Dendritic cell treated with granulocyte-macrophage colony-stimulating factor and Interleukin-4, amounts not matched to agents 40 ng/mL and 50 ng/mL, for 4 days (primary cell): Measurements from ENCODE around the gene RAMAC.
"Not testable (repeated sequence)": the region's sequence is repeated elsewhere in the genome, so short reads cannot be mapped to it uniquely, and the experiment has no call there.

Source experiments
- H3K27ac Mint-ChIP-seq: one replicate; pipeline ENCODE4 v1.8.0; 2022; ENCODE audit warnings: mild to moderate bottlenecking, mixed read lengths
- H3K27me3 Mint-ChIP-seq: one replicate; pipeline ENCODE4 v1.8.0; 2022; ENCODE audit warnings: mild to moderate bottlenecking, mixed read lengths
- H3K36me3 Mint-ChIP-seq: one replicate; pipeline ENCODE4 v1.8.0; 2022; ENCODE audit warnings: low read depth, mixed read lengths
- H3K4me1 Mint-ChIP-seq: one replicate; pipeline ENCODE4 v1.8.0; 2022; ENCODE audit warnings: low read depth, mixed read lengths
- H3K4me3 Mint-ChIP-seq: one replicate; pipeline ENCODE4 v1.8.0; 2022; ENCODE audit warnings: mild to moderate bottlenecking, moderate library complexity, mixed read lengths
- H3K9me3 Mint-ChIP-seq: one replicate; pipeline ENCODE4 v1.8.0; 2022; ENCODE audit warnings: mixed read lengths
- intact Hi-C: fragments of 100-400 bp; cut with micrococcal nuclease; formaldehyde crosslinking; loops from one replicate; pipeline ENCODE4 v1.15.0; 2022

The RAMAC gene

GRCh38 chr15:82985688-82986441 is at the start of gene RAMAC:
TSS of gene RAMAC (plus strand) at chr15:82986210. CDS start at chr15:82989019, 2,809 bp downstream.
- intact Hi-C loops, result loop anchor here (5.0 kb wide), 4 partner anchors 34 to 174 kb away; partner anchors contain the start of gene HOMER2
- Mint-ChIP-seq H3K4me3 (peak within 1 kb of the TSS; percentile 94), H3K27ac (peak within 1 kb of the TSS; percentile 95), H3K27me3 (no peaks in the 10 kb centered on the region), H3K4me1 (peaks cover 20% of the 10 kb centered on the region), H3K36me3 (peaks cover 51% of the 10 kb centered on the region), H3K9me3 (no peaks in the 10 kb centered on the region)

- intact Hi-C loops, result no loop called here
- peaks cover 73% of the 10 kb centered on the region for H3K36me3 Mint-ChIP-seq
- H3K4me3 Mint-ChIP-seq, result no peak overlapping the region
- peaks cover 84% of the 10 kb centered on the region for H3K4me1 Mint-ChIP-seq
- H3K27ac Mint-ChIP-seq, result no peak overlapping the region
- no peaks in the 10 kb centered on the region for H3K27me3 Mint-ChIP-seq
- no peaks in the 10 kb centered on the region for H3K9me3 Mint-ChIP-seq
Measured at GRCh38 chr15:82936966-82937711, 48.9 kb upstream of the RAMAC start.

DNA sequence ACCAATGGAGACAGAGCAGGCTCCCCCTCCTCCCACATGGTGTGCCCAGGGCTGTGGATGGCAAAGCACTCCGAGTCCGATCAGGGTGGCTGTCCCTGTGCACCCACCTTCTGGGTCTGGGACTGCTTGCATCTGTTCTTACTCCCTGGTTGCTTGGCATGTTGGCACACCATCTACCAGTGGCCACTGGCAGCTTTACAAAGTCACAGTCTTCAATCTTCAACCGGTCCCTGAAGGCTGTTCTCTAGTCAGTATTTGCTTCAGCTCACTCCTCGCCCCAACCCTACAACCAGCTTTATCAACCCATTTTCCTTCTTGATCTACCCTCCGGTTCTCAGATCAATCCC is 48.3 kb upstream of the RAMAC start:
- H3K4me3 Mint-ChIP-seq, result no peak overlapping the region
- peaks cover 77% of the 10 kb centered on the region for H3K36me3 Mint-ChIP-seq
- no peaks in the 10 kb centered on the region for H3K27me3 Mint-ChIP-seq
- intact Hi-C loops, result no loop called here
- peaks cover 85% of the 10 kb centered on the region for H3K4me1 Mint-ChIP-seq
- no peak overlapping the region for H3K27ac Mint-ChIP-seq
- no peaks in the 10 kb centered on the region for H3K9me3 Mint-ChIP-seq

GRCh38 chr15:82939678-82940077 is 46.3 kb upstream of the RAMAC start:
- H3K27ac Mint-ChIP-seq, intact Hi-C loops, H3K9me3 Mint-ChIP-seq, H3K4me3 Mint-ChIP-seq, H3K27me3 Mint-ChIP-seq: not testable (repeated sequence)
- H3K4me1 Mint-ChIP-seq, result peaks cover 83% of the 10 kb centered on the region
- H3K36me3 Mint-ChIP-seq, result peaks cover 67% of the 10 kb centered on the region

GRCh38 chr15:82942691-82943090 is 43.3 kb upstream of the RAMAC start:
- no peak overlapping the region for H3K4me3 Mint-ChIP-seq
- H3K27ac Mint-ChIP-seq, result no peak overlapping the region
- no peaks in the 10 kb centered on the region for H3K9me3 Mint-ChIP-seq
- no peaks in the 10 kb centered on the region for H3K27me3 Mint-ChIP-seq
- intact Hi-C loops, result no loop called here
- peaks cover 81% of the 10 kb centered on the region for H3K4me1 Mint-ChIP-seq
- H3K36me3 Mint-ChIP-seq, result peaks cover 56% of the 10 kb centered on the region

GRCh38 chr15:82943176-82943575 is 42.8 kb upstream of the RAMAC start:
- Mint-ChIP-seq H3K27me3 (no peaks in the 10 kb centered on the region), H3K9me3 (no peaks in the 10 kb centered on the region), H3K4me1 (peaks cover 80% of the 10 kb centered on the region), H3K4me3 (no peak overlapping the region), H3K36me3 (peaks cover 51% of the 10 kb centered on the region), H3K27ac (peak overlapping the region; percentile 26)
- intact Hi-C loops, result no loop called here

GRCh38 chr15:82944056-82944455 is 42.0 kb upstream of the RAMAC start:
- Mint-ChIP-seq H3K9me3 (no peaks in the 10 kb centered on the region), H3K4me1 (peaks cover 71% of the 10 kb centered on the region), H3K4me3 (no peak overlapping the region), H3K36me3 (peaks cover 42% of the 10 kb centered on the region), H3K27me3 (no peaks in the 10 kb centered on the region), H3K27ac (no peak overlapping the region)
- intact Hi-C loops, result no loop called here

GRCh38 chr15:82944821-82945220 is 41.2 kb upstream of the RAMAC start:
- H3K4me1 Mint-ChIP-seq, result peaks cover 68% of the 10 kb centered on the region
- H3K27ac Mint-ChIP-seq, result peak overlapping the region; percentile 11
- no peaks in the 10 kb centered on the region for H3K9me3 Mint-ChIP-seq
- intact Hi-C loops, result no loop called here
- H3K27me3 Mint-ChIP-seq, result no peaks in the 10 kb centered on the region
- H3K4me3 Mint-ChIP-seq, result peak overlapping the region; percentile 18
- H3K36me3 Mint-ChIP-seq, result peaks cover 35% of the 10 kb centered on the region

DNA sequence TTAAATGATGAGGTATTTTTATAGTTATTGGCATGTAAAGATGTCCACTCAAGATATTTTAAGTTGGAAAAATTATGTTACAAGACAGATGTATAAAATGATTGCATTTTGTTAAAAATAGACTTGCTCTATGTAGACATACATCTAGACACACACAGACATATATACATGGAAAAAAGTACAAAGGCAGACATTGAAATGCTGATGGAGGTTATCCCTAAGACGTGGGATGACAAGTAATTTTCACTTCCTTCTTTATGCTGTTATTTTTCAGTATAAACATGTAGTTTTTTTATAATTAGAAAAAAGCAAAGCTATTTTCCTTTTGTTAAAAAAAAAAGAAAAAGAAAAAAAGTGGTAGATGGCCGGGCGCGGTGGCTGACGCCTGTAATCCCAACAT is 40.7 kb upstream of the RAMAC start:
- H3K4me3 Mint-ChIP-seq, result peak overlapping the region; percentile 64
- peaks cover 66% of the 10 kb centered on the region for H3K4me1 Mint-ChIP-seq
- no peaks in the 10 kb centered on the region for H3K27me3 Mint-ChIP-seq
- peak overlapping the region; percentile 81 for H3K27ac Mint-ChIP-seq
- intact Hi-C loops, result no loop called here
- H3K36me3 Mint-ChIP-seq, result peaks cover 30% of the 10 kb centered on the region
- no peaks in the 10 kb centered on the region for H3K9me3 Mint-ChIP-seq

DNA sequence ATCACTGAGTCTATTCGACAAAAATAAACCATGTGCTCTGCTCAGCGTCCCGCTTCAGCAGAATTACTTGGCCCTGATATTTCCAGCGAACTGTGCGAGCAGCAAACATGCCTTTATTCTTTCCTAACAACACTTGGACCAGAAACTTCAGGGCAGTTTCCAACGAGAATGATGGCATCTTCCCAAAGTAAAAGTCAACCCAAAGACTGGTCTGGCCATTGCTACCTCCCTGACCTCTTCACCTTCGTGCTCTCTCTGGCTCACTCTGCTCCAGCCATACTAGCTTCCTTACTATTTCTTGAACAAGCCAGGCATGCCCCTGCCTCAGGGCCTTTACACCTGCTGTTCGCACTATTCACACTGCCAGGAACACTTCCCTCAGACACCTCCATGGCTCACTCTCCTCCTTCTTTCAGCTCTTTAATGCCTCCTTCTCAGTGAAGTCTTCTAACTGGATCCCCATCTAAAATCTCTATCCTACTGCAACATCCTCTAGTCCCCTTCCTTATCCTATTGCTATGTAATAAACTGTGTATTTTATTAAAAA is 39.8 kb upstream of the RAMAC start:
- Mint-ChIP-seq H3K4me3 (peak overlapping the region; percentile 64), H3K27me3 (no peaks in the 10 kb centered on the region), H3K27ac (peak overlapping the region; percentile 81), H3K36me3 (peaks cover 21% of the 10 kb centered on the region), H3K4me1 (peaks cover 57% of the 10 kb centered on the region), H3K9me3 (no peaks in the 10 kb centered on the region)
- intact Hi-C loops, result no loop called here

GRCh38 chr15:82950295-82950694 is 35.7 kb upstream of the RAMAC start:
- Mint-ChIP-seq H3K9me3 (no peaks in the 10 kb centered on the region), H3K4me3 (no peak overlapping the region), H3K36me3 (no peaks in the 10 kb centered on the region), H3K27ac (no peak overlapping the region), H3K4me1 (peaks cover 25% of the 10 kb centered on the region), H3K27me3 (peaks cover 11% of the 10 kb centered on the region)
- intact Hi-C loops, result loop anchor here (5.0 to 10.0 kb wide), 2 partner anchors 37 to 45 kb away; partner anchors contain the start of gene RAMAC

DNA sequence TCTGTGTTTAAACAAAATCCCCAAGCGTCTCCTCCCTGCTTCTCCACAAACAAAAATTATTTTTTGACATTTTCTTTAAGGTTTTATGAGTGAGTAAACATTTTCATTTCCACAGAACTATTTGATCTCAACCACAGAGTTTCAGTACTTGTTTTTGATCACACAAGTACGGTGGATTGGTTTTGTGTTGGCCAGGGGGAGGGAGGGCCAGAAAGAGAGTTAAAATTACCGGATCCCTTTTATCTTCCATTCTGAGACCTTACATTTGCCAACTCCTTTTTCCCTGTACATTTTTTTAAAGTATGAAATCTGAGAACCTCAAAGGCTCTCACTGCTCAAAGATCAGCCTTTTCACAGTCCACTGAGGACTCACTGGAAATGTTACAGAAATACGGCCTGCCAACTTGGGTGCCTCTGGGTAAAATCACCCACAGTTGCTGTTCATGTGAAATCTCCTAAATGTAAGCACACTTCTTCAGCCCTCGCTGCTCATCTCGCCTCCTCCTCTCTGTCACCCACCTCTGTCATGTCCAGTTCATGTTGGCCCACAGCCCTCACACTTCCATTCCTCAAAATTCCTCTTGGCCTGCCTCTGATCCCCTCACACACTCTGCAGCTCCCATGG is 35.2 kb upstream of the RAMAC start:
- H3K27ac Mint-ChIP-seq, result no peak overlapping the region
- intact Hi-C loops, result loop anchor here (5.0 to 10.0 kb wide), 2 partner anchors 36 to 46 kb away; partner anchors contain the start of gene RAMAC

DNA sequence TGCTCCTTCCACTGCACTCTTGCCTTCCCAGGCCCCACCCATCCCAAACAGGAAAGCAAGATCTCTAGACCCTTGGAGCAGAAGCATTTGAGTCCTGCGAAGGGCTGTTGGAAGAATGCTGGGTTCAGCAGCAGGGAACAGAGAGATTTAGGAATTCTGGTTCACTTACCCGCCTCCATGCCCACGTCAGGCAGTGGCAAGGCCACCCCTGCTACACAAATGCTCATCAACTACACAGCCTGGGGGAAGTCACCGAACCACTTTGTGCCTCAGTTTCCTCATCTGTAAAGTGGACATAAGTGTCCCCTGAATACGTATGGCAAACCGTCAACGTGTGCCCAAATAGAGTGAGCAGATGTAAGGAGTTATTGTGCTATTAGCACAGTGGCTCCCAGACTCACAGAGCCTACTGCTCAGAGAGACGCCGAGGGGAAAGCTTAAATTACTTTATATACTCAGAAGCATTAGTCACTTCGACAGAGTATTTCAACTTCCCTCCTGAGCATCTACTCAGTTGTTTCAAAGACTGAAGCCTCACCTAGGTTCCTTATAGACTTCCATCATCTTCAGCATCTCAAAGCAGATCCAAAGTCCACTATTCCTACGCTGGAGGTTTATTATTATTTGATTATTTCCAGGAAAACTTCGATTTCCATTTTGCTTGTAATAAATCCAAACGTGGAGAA is 34.4 kb upstream of the RAMAC start:
- Mint-ChIP-seq H3K36me3 (no peaks in the 10 kb centered on the region), H3K27me3 (peaks cover 11% of the 10 kb centered on the region), H3K9me3 (no peaks in the 10 kb centered on the region), H3K27ac (no peak overlapping the region), H3K4me3 (no peak overlapping the region), H3K4me1 (peaks cover 14% of the 10 kb centered on the region)
- intact Hi-C loops, result loop anchor here (5.0 to 10.0 kb wide), 2 partner anchors 36 to 47 kb away; partner anchors contain the start of gene RAMAC

More for the DNA sequence above, 35.2 kb upstream of the RAMAC start:
- H3K4me3 Mint-ChIP-seq, result no peak overlapping the region
- H3K4me1 Mint-ChIP-seq, result peaks cover 22% of the 10 kb centered on the region
- no peaks in the 10 kb centered on the region for H3K9me3 Mint-ChIP-seq
- peaks cover 11% of the 10 kb centered on the region for H3K27me3 Mint-ChIP-seq
- H3K36me3 Mint-ChIP-seq, result no peaks in the 10 kb centered on the region
